SU-DHL-6 (cell line): ENCODE measurements around the gene NR2F1-AS1.

Experiments used
- H2AFZ ChIP-seq: fragments of 200-600 bp; sonication (generic); 2 replicates; pipeline ENCODE4 v1.6.1; 2014; ENCODE audit warnings: low read depth, mild to moderate bottlenecking, moderate library complexity, mixed read lengths, antibody characterized with exemption, low read length; ENCODE audit not compliant: severe bottlenecking
- H3F3A ChIP-seq: fragments of 200-600 bp; shearing (Covaris generic); 2 replicates; pipeline ENCODE4 v1.6.0; 2016; ENCODE audit warnings: antibody characterized with exemption, mild to moderate bottlenecking; ENCODE audit not compliant: insufficient read depth
- H3K27ac ChIP-seq: fragments of 200-600 bp; sonication (generic); 2 replicates; pipeline ENCODE4 v1.5.1; 2016; ENCODE audit warnings: low read depth, mild to moderate bottlenecking, low read length, moderate library complexity, mixed read lengths
- H3K27me3 ChIP-seq: fragments of 200-600 bp; sonication (generic), shearing (Covaris generic); 2 replicates; pipeline ENCODE4 v1.6.0; 2014; ENCODE audit warnings: mild to moderate bottlenecking, low read length
- H3K36me3 ChIP-seq: fragments of 200-600 bp; sonication (generic); 2 replicates; pipeline ENCODE4 v1.6.1; 2014; ENCODE audit warnings: mild to moderate bottlenecking, low read length, mixed read lengths
- H3K4me2 ChIP-seq: fragments of 300-600, 200-600 bp; shearing (Covaris generic), sonication (generic); 2 replicates; pipeline ENCODE4 v1.6.0; 2014; ENCODE audit warnings: low read length, low read depth, mild to moderate bottlenecking; ENCODE audit not compliant: poor library complexity, severe bottlenecking
- H3K4me3 ChIP-seq: fragments of 200-600 bp; sonication (generic); 2 replicates; pipeline ENCODE4 v1.5.1; 2014; ENCODE audit warnings: antibody characterized with exemption, low read length, mild to moderate bottlenecking, mixed read lengths; ENCODE audit not compliant: insufficient read depth, poor library complexity, severe bottlenecking
- H3K79me2 ChIP-seq: fragments of 200-600 bp; sonication (generic); 2 replicates; pipeline ENCODE4 v1.6.1; 2014; ENCODE audit warnings: mild to moderate bottlenecking, low read length, moderate library complexity; ENCODE audit not compliant: insufficient read depth
- H3K9ac ChIP-seq: fragments of 200-600 bp; sonication (generic); 2 replicates; pipeline ENCODE4 v1.7.0; 2014; ENCODE audit warnings: mild to moderate bottlenecking, low read length
- H3K9me2 ChIP-seq: fragments of 200-600 bp; sonication (generic); replicated peaks from 2 replicates; pipeline ENCODE4 v1.6.1; 2014; ENCODE audit warnings: low read length; ENCODE audit not compliant: insufficient read depth
- H3K9me3 ChIP-seq: fragments of 200-600 bp; sonication (generic); 2 replicates; pipeline ENCODE4 v1.6.1; 2014; ENCODE audit warnings: low read length, mixed read lengths; ENCODE audit not compliant: insufficient read depth
- H4K20me1 ChIP-seq: fragments of 200-600 bp; sonication (generic); 2 replicates; pipeline ENCODE4 v1.6.1; 2014; ENCODE audit warnings: low read depth, mild to moderate bottlenecking, antibody characterized with exemption, low read length, moderate library complexity, mixed read lengths
- CTCF ChIP-seq: fragments of 200-600 bp; sonication (generic); IDR thresholded peaks from one replicate; pipeline ENCODE4 v1.5.1; 2017; ENCODE audit warnings: antibody characterized with exemption, mild to moderate bottlenecking, low read length, moderate library complexity; ENCODE audit not compliant: insufficient read depth, poor library complexity, severe bottlenecking
- EZH2phosphoT487 ChIP-seq: fragments of 200-600 bp; sonication (generic), shearing (Covaris generic); conservative IDR thresholded peaks from 2 replicates; pipeline ENCODE4 v1.6.1; 2018; ENCODE audit warnings: mild to moderate bottlenecking, antibody characterized with exemption, low read length, moderate library complexity, mixed read lengths

NR2F1-AS1 gene

DNA sequence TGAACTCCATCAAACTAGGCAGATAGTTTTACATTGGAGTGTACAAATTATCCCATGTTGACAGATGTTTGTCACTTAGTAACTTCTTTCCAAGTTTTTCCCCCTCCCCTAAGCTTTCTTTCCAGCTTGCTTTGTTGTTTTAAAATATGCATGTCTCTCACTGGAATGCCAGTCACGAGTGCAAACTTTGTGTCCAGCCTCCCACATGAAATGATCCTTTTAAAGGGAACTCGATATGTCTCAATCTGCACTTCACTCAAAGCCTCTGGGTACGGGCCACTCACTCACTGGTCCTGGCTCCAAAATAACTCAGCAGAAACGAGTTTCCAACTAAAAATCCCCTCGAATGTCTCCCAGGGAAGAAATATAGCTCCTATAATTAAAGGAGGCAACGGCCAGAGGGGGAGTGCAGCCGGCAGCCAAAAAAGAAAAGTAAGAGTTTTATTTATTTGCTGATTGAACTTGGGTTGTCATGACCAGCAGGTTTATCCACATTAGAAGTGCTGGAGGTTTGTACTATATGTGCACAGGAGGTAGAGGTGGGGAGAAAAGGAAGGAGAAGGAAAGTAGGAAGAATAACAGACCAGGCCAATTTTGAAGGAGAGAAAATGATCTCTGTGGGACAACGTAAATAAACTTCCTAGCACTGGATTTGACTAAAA lies 19.5 kb upstream of the NR2F1-AS1 start:
- H3K9ac ChIP-seq, result no peak overlapping the region
- H3K9me3 ChIP-seq, result no peaks in the 10 kb centered on the region
- H4K20me1 ChIP-seq, result no peaks in the 10 kb centered on the region
- no peaks in the 10 kb centered on the region for H3K79me2 ChIP-seq
- H3K27me3 ChIP-seq, result no peaks in the 10 kb centered on the region
- no peaks in the 10 kb centered on the region for H3K36me3 ChIP-seq
- no peak overlapping the region for H3K27ac ChIP-seq
- TF ChIP-seq CTCF, result no peak
- no peak for TF ChIP-seq EZH2phosphoT487
- H3K4me3 ChIP-seq, result no peak overlapping the region
- no peak overlapping the region for H2AFZ ChIP-seq
- no peaks in the 10 kb centered on the region for H3F3A ChIP-seq
- no peak overlapping the region for H3K4me2 ChIP-seq
- no peaks in the 10 kb centered on the region for H3K9me2 ChIP-seq

DNA sequence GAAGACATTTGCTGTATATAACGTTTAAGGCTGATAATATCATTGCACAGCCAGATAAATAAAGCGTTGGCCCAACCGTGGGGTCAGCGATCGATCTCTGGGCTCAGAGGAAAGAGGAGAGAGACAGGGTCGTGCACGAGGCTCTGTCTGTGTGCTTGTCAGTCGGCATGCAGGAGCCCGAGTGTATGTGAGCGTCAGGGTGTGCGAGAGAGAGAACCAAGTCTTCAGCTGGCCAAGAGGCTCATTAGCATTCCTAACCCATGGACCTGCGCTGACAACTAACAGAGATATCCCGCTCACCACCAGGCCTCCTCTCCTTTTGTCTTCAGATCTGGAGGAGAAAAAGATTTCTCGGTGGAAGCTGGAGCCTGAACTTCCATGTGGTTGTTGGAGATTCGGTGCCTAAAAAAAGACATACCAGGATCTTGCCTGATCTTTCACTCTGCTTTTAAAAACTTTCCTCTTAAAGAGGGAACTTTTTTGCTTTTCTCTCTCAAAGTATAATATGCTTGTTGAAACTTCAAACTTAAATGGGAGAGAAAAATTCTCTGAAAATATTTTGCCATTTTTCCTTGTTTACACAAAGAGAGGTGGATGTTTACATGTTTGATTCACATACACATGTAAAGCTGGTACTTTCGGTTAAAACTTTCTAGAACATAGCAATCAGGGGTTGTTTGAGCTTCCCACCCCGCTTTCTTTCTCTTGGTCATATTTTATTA lies 18.5 kb upstream of the NR2F1-AS1 start:
- no peak overlapping the region for H3K27ac ChIP-seq
- H3K9me3 ChIP-seq, result no peaks in the 10 kb centered on the region
- no peak overlapping the region for H2AFZ ChIP-seq
- H3K9me2 ChIP-seq, result no peaks in the 10 kb centered on the region
- H3K4me3 ChIP-seq, result no peak overlapping the region
- TF ChIP-seq EZH2phosphoT487 (no peak), CTCF (no peak)
- H3K36me3 ChIP-seq, result no peaks in the 10 kb centered on the region
- H3K79me2 ChIP-seq, result no peaks in the 10 kb centered on the region
- H3K9ac ChIP-seq, result no peak overlapping the region
- no peaks in the 10 kb centered on the region for H3K27me3 ChIP-seq
- no peak overlapping the region for H3K4me2 ChIP-seq
- no peaks in the 10 kb centered on the region for H4K20me1 ChIP-seq
- H3F3A ChIP-seq, result no peaks in the 10 kb centered on the region

DNA sequence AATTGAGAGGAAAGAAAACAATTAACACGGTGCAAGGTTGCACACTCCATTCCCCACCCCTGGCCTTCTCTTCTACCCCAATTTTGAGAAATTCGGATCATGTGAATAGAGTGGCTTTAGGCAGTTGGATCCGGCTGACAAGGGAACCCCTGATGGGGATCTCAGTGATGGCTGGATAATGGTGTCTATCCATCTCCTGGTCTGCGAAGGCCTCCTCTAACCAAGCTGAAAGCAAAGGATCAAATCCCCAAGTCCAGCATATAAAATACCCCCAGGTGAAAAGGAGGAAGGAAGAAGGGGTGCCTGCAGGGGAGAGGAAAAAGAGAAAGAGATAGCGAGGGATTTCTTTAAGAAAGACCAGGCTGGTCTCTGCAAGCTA lies 18.0 kb upstream of the NR2F1-AS1 start:
- no peak overlapping the region for H3K4me2 ChIP-seq
- no peaks in the 10 kb centered on the region for H3K36me3 ChIP-seq
- H3K27me3 ChIP-seq, result no peaks in the 10 kb centered on the region
- no peak overlapping the region for H3K27ac ChIP-seq
- TF ChIP-seq CTCF, result no peak
- H3F3A ChIP-seq, result no peaks in the 10 kb centered on the region
- no peaks in the 10 kb centered on the region for H3K9me2 ChIP-seq
- no peak overlapping the region for H3K9ac ChIP-seq
- H4K20me1 ChIP-seq, result no peaks in the 10 kb centered on the region
- H2AFZ ChIP-seq, result no peak overlapping the region
- H3K79me2 ChIP-seq, result no peaks in the 10 kb centered on the region
- no peak overlapping the region for H3K4me3 ChIP-seq
- H3K9me3 ChIP-seq, result no peaks in the 10 kb centered on the region
